ENCODE results near the gene LINGO4. TPM values are rescaled to one million over a fixed set of nuclear protein-coding genes. Genes with fewer than 3 reads are reported as not detected.

Gene LINGO4
- total RNA-seq, 1 donor from 2014 or later = 0.29 TPM

DNA sequence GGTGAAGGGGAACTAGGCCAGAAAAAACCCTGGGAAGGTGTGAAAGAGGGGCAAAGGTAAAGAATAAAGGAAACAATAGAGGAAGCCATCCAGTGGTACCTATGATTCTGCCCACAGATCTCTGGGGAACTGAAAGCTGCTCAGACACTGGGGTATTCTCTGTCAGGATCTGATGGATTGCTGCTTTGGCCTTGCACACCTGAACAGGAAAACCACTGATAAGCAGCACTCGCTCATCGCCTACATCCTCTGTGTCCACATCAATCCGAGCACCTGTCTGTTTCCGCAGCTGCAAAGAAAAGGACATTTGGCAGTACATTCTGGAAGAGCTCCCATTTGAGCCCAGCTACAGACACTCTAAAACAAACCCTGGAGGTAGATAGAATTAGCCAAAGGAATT lies 25.4 kb downstream of the LINGO4 start:
- H3K4me1 ChIP-seq = no peaks in the 10 kb centered on the region
- ATAC-seq (no peak), DNase-seq (no peak)
- H3K9me3 ChIP-seq = no peaks in the 10 kb centered on the region
- no peak overlapping the region for H3K27ac ChIP-seq
- no peaks in the 10 kb centered on the region for H3K27me3 ChIP-seq
- H3K36me3 ChIP-seq = peaks cover 29% of the 10 kb centered on the region
- intact Hi-C loops (cut with DNase I) = no loop called here
- H3K4me3 ChIP-seq = no peak overlapping the region
- TF ChIP-seq, protein P1, sequence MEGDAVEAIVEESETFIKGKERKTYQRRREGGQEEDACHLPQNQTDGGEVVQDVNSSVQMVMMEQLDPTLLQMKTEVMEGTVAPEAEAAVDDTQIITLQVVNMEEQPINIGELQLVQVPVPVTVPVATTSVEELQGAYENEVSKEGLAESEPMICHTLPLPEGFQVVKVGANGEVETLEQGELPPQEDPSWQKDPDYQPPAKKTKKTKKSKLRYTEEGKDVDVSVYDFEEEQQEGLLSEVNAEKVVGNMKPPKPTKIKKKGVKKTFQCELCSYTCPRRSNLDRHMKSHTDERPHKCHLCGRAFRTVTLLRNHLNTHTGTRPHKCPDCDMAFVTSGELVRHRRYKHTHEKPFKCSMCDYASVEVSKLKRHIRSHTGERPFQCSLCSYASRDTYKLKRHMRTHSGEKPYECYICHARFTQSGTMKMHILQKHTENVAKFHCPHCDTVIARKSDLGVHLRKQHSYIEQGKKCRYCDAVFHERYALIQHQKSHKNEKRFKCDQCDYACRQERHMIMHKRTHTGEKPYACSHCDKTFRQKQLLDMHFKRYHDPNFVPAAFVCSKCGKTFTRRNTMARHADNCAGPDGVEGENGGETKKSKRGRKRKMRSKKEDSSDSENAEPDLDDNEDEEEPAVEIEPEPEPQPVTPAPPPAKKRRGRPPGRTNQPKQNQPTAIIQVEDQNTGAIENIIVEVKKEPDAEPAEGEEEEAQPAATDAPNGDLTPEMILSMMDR (IDR thresholded peaks at IDR 0.05) = no peak

- no peak overlapping the region for H3K4me3 ChIP-seq
- no peaks in the 10 kb centered on the region for H3K4me1 ChIP-seq
- H3K27ac ChIP-seq = no peak overlapping the region
- no peaks in the 10 kb centered on the region for H3K9me3 ChIP-seq
- H3K36me3 ChIP-seq = peaks cover 38% of the 10 kb centered on the region
- no peaks in the 10 kb centered on the region for H3K27me3 ChIP-seq
- intact Hi-C loops (cut with DNase I) = no loop called here
- ATAC-seq (no peak), DNase-seq (no peak)
- TF ChIP-seq, protein P1 (IDR thresholded peaks at IDR 0.05) = no peak
These were observed 27.9 kb downstream of the LINGO4 start for GRCh38 chr1:151777317-151777716.

GRCh38 chr1:151776665-151777062 lies 28.6 kb downstream of the LINGO4 start:
- no peak for ATAC-seq
- DNase-seq = no peak
- H3K36me3 ChIP-seq = peaks cover 34% of the 10 kb centered on the region
- H3K9me3 ChIP-seq = no peaks in the 10 kb centered on the region
- intact Hi-C loops (cut with DNase I) = no loop called here
- H3K4me3 ChIP-seq = no peak overlapping the region
- H3K27me3 ChIP-seq = no peaks in the 10 kb centered on the region
- no peak overlapping the region for H3K27ac ChIP-seq
- no peaks in the 10 kb centered on the region for H3K4me1 ChIP-seq
- TF ChIP-seq, protein P1 (IDR thresholded peaks at IDR 0.05) = no peak

DNA sequence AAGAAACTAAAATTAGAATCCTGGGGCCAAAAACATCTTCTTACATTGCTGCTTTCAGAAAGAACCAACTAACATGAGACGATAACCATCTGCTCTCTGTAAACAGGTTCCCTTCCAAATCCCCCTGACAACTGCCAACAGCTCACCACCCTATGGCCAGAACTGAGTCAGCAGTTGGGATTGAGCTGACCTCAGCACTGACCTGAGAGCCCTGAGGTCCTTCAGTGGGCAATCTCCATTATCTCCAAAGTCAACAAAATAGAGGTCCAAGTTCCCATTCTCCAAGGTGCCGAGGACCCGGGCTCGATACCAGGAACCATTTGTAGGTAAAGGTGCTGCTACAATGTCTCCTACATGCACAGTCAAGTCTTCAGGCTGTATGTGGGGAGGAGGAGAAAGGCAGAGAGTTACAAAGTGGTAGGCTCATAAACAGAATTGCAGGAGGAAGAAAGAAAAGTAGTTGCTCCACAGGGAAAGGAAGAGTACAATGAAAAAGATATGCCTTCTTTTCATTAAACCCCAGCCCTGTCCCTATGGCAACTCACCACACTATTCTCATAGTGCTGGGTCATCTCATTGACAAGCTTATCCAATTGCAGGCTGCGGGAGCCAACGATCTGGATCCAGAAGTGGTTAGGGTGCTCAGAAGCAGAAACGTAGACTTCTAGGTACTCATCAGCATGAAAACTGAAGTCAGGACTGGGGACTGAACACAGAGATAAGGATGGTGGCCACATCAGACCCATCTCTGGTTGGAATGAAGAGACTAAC lies 29.1 kb downstream of the LINGO4 start:
- Histone ChIP-seq H3K4me3 (no peak overlapping the region), H3K27ac (no peak overlapping the region), H3K36me3 (peaks cover 31% of the 10 kb centered on the region), H3K9me3 (no peaks in the 10 kb centered on the region), H3K4me1 (no peaks in the 10 kb centered on the region), H3K27me3 (no peaks in the 10 kb centered on the region)
- TF ChIP-seq, protein P1 (IDR thresholded peaks at IDR 0.05) = no peak
- intact Hi-C loops (cut with DNase I) = no loop called here
- ATAC-seq (no peak), DNase-seq (no peak)

DNA sequence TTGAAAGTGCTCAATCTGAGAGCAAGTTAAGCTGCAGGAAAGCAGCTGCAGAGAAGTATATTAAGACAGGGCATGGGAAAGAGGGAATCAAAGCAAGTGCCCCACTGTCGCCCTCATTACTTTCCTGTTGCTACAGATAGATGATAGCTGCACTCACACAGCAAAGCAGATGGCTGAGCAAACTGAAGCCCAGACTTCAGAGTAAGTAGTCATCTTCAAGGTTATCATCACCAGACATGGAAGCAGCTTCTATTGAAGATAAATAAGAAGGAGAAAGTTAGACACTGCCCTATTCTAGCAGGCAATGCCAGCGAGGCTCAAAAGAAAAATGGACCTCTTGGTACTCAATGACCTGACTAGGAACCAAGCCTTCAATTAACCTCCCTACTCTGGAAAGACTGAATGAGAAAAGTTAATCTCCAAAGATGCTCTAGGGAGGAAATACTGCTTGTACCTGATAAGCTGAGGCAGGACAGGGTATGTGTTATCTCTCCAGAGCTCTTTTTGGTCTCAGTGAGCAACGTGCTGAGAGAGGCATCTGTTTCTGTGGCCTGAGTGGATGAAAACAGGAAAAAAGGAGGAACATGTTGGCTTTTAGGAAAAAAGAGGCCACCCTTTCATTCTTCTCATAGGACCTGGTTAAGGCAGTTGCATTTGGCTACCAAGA lies 30.8 kb downstream of the LINGO4 start:
- intact Hi-C loops (cut with DNase I) = no loop called here
- H3K4me3 ChIP-seq = no peak overlapping the region
- ATAC-seq = no peak
- peaks cover 27% of the 10 kb centered on the region for H3K36me3 ChIP-seq
- TF ChIP-seq, protein P1 (IDR thresholded peaks at IDR 0.05) = no peak
- H3K9me3 ChIP-seq = no peaks in the 10 kb centered on the region
- no peak overlapping the region for H3K27ac ChIP-seq
- DNase-seq = no peak
- no peaks in the 10 kb centered on the region for H3K27me3 ChIP-seq
- H3K4me1 ChIP-seq = no peaks in the 10 kb centered on the region
